SU-DHL-6 (cell line): Measurements from ENCODE around the gene CD200.

Source experiments
- H2AFZ ChIP-seq: fragments of 200-600 bp; sonication (generic); 2 replicates; pipeline ENCODE4 v1.6.1; 2014; ENCODE audit warnings: low read depth, mild to moderate bottlenecking, moderate library complexity, mixed read lengths, antibody characterized with exemption, low read length; ENCODE audit not compliant: severe bottlenecking
- H3F3A ChIP-seq: fragments of 200-600 bp; shearing (Covaris generic); 2 replicates; pipeline ENCODE4 v1.6.0; 2016; ENCODE audit warnings: antibody characterized with exemption, mild to moderate bottlenecking; ENCODE audit not compliant: insufficient read depth
- H3K27ac ChIP-seq: fragments of 200-600 bp; sonication (generic); 2 replicates; pipeline ENCODE4 v1.5.1; 2016; ENCODE audit warnings: low read depth, mild to moderate bottlenecking, low read length, moderate library complexity, mixed read lengths
- H3K27me3 ChIP-seq: fragments of 200-600 bp; sonication (generic), shearing (Covaris generic); 2 replicates; pipeline ENCODE4 v1.6.0; 2014; ENCODE audit warnings: mild to moderate bottlenecking, low read length
- H3K36me3 ChIP-seq: fragments of 200-600 bp; sonication (generic); 2 replicates; pipeline ENCODE4 v1.6.1; 2014; ENCODE audit warnings: mild to moderate bottlenecking, low read length, mixed read lengths
- H3K4me2 ChIP-seq: fragments of 300-600, 200-600 bp; shearing (Covaris generic), sonication (generic); 2 replicates; pipeline ENCODE4 v1.6.0; 2014; ENCODE audit warnings: low read length, low read depth, mild to moderate bottlenecking; ENCODE audit not compliant: poor library complexity, severe bottlenecking
- H3K4me3 ChIP-seq: fragments of 200-600 bp; sonication (generic); 2 replicates; pipeline ENCODE4 v1.5.1; 2014; ENCODE audit warnings: antibody characterized with exemption, low read length, mild to moderate bottlenecking, mixed read lengths; ENCODE audit not compliant: insufficient read depth, poor library complexity, severe bottlenecking
- H3K79me2 ChIP-seq: fragments of 200-600 bp; sonication (generic); 2 replicates; pipeline ENCODE4 v1.6.1; 2014; ENCODE audit warnings: mild to moderate bottlenecking, low read length, moderate library complexity; ENCODE audit not compliant: insufficient read depth
- H3K9ac ChIP-seq: fragments of 200-600 bp; sonication (generic); 2 replicates; pipeline ENCODE4 v1.7.0; 2014; ENCODE audit warnings: mild to moderate bottlenecking, low read length
- H3K9me2 ChIP-seq: fragments of 200-600 bp; sonication (generic); replicated peaks from 2 replicates; pipeline ENCODE4 v1.6.1; 2014; ENCODE audit warnings: low read length; ENCODE audit not compliant: insufficient read depth
- H3K9me3 ChIP-seq: fragments of 200-600 bp; sonication (generic); 2 replicates; pipeline ENCODE4 v1.6.1; 2014; ENCODE audit warnings: low read length, mixed read lengths; ENCODE audit not compliant: insufficient read depth
- H4K20me1 ChIP-seq: fragments of 200-600 bp; sonication (generic); 2 replicates; pipeline ENCODE4 v1.6.1; 2014; ENCODE audit warnings: low read depth, mild to moderate bottlenecking, antibody characterized with exemption, low read length, moderate library complexity, mixed read lengths
- EZH2phosphoT487 ChIP-seq: fragments of 200-600 bp; sonication (generic), shearing (Covaris generic); conservative IDR thresholded peaks from 2 replicates; pipeline ENCODE4 v1.6.1; 2018; ENCODE audit warnings: mild to moderate bottlenecking, antibody characterized with exemption, low read length, moderate library complexity, mixed read lengths
- TF ChIP-seq, protein P1 (sequence below): fragments of 200-600 bp; sonication (generic); IDR thresholded peaks from one replicate; pipeline ENCODE4 v1.5.1; 2017; ENCODE audit warnings: antibody characterized with exemption, mild to moderate bottlenecking, low read length, moderate library complexity; ENCODE audit not compliant: insufficient read depth, poor library complexity, severe bottlenecking

Gene CD200

GRCh38 chr3:112339609-112340008, 6.7 kb downstream of the CD200 start:
- Histone ChIP-seq H3K4me2 (no peak overlapping the region), H4K20me1 (no peaks in the 10 kb centered on the region), H3K9me2 (no peaks in the 10 kb centered on the region), H3K36me3 (no peaks in the 10 kb centered on the region), H3K27me3 (no peaks in the 10 kb centered on the region), H3K9ac (no peak overlapping the region), H3K4me3 (no peak overlapping the region), H2AFZ (no peak overlapping the region), H3K27ac (no peak overlapping the region), H3K9me3 (no peaks in the 10 kb centered on the region), H3K79me2 (no peaks in the 10 kb centered on the region), H3F3A (no peaks in the 10 kb centered on the region)
- TF ChIP-seq, protein P1, sequence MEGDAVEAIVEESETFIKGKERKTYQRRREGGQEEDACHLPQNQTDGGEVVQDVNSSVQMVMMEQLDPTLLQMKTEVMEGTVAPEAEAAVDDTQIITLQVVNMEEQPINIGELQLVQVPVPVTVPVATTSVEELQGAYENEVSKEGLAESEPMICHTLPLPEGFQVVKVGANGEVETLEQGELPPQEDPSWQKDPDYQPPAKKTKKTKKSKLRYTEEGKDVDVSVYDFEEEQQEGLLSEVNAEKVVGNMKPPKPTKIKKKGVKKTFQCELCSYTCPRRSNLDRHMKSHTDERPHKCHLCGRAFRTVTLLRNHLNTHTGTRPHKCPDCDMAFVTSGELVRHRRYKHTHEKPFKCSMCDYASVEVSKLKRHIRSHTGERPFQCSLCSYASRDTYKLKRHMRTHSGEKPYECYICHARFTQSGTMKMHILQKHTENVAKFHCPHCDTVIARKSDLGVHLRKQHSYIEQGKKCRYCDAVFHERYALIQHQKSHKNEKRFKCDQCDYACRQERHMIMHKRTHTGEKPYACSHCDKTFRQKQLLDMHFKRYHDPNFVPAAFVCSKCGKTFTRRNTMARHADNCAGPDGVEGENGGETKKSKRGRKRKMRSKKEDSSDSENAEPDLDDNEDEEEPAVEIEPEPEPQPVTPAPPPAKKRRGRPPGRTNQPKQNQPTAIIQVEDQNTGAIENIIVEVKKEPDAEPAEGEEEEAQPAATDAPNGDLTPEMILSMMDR, result no peak
- no peak for TF ChIP-seq EZH2phosphoT487

DNA sequence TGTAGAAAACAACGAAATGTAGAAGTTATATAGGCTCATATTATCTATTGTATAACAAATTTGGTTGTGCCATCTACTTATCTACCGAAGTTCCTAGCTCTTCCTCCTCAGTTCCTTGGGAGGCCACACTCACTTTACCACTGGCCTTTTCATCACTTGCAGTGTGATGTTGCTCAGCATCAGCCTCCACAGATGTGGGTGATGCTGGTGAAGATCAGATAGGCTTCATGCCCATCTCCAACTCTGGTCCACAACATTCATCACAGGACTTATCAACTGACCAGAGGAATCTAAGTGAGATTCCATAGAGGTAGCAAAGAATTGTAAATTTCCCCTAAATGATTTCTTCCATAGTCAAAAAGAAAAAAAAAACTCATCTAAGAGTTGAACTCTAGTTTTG, 8.4 kb downstream of the CD200 start:
- no peak overlapping the region for H3K4me3 ChIP-seq
- H3K9me3 ChIP-seq, result no peaks in the 10 kb centered on the region
- H3K36me3 ChIP-seq, result no peaks in the 10 kb centered on the region
- no peaks in the 10 kb centered on the region for H3K27me3 ChIP-seq
- no peak overlapping the region for H2AFZ ChIP-seq
- H3K9ac ChIP-seq, result no peak overlapping the region
- H3K4me2 ChIP-seq, result no peak overlapping the region
- H3K9me2 ChIP-seq, result no peaks in the 10 kb centered on the region
- H3K79me2 ChIP-seq, result no peaks in the 10 kb centered on the region
- no peak overlapping the region for H3K27ac ChIP-seq
- TF ChIP-seq EZH2phosphoT487, result no peak
- TF ChIP-seq, protein P1, result no peak
- no peaks in the 10 kb centered on the region for H4K20me1 ChIP-seq
- H3F3A ChIP-seq, result no peaks in the 10 kb centered on the region

- Histone ChIP-seq H3K79me2 (no peaks in the 10 kb centered on the region), H3K9ac (no peak overlapping the region), H3K9me3 (no peaks in the 10 kb centered on the region), H3K9me2 (no peaks in the 10 kb centered on the region), H3K4me2 (no peak overlapping the region), H3K27ac (no peak overlapping the region), H3F3A (no peaks in the 10 kb centered on the region), H2AFZ (no peak overlapping the region), H3K4me3 (no peak overlapping the region), H3K36me3 (no peaks in the 10 kb centered on the region), H4K20me1 (no peaks in the 10 kb centered on the region), H3K27me3 (no peaks in the 10 kb centered on the region)
- TF ChIP-seq, protein P1, result no peak
- no peak for TF ChIP-seq EZH2phosphoT487
These were observed 12.7 kb downstream of the CD200 start for GRCh38 chr3:112345681-112346080.
